Measurements from ENCODE around the gene ARL4D. TPM values are rescaled to one million over a fixed set of nuclear protein-coding genes. Genes with fewer than 3 reads are reported as not detected.
A peak's percentile ranks its signal among the peaks of the same experiment; 100 is the strongest.

The ARL4D gene
- 1 to 10 TPM; 2.2 to 3.4 TPM for total RNA-seq

- H3K27me3 Mint-ChIP-seq = no peaks in the 10 kb centered on the region
- DNase-seq = peak; percentile 90
- intact Hi-C loops (cut with micrococcal nuclease) = no loop called here
- peak within 1 kb of the TSS; percentile 89 for H3K4me3 Mint-ChIP-seq
- H3K9me3 Mint-ChIP-seq = no peaks in the 10 kb centered on the region
- H3K36me3 Mint-ChIP-seq (ENCODE audit: low read depth) = no peaks in the 10 kb centered on the region
- no peak for TF ChIP-seq CTCF (IDR thresholded peaks at IDR 0.05)
- ChIA-PET POLR2A (interaction anchor here (0.5 to 2.3 kb wide), 10 partner anchors 8 to 84 kb away, joined by 3 to 17 read pairs (median 4); no protein-coding TSS in a partner anchor), CTCF (interaction anchor here (1.1 to 10.5 kb wide), 7 partner anchors 10 to 86 kb away, joined by 3 to 338 read pairs (median 5); partner anchors contain the start of gene DHX8)
- H3K4me1 Mint-ChIP-seq (ENCODE audit: low read depth) = peaks cover 23% of the 10 kb centered on the region
- peak within 1 kb of the TSS; percentile 87 for H3K27ac Mint-ChIP-seq
- ATAC-seq = peak; percentile 92
Observed at GRCh38 chr17:43398724-43399595, at the start of gene ARL4D. ARL4D (plus strand) TSS chr17:43398993; CDS start chr17:43399733, 740 bp downstream.

GRCh38 chr17:43349142-43349541 is 49.7 kb upstream of the ARL4D start:
- ATAC-seq (no peak), DNase-seq (no peak)
- POLR2A ChIA-PET = interaction anchor here (1.2 to 6.9 kb wide), 2 partner anchors 12 to 20 kb away, joined by 3 to 55 read pairs; no protein-coding TSS in a partner anchor
- Mint-ChIP-seq H3K4me3 (no peak overlapping the region), H3K27ac (no peak overlapping the region), H3K4me1 (ENCODE audit: low read depth) (peaks cover 9% of the 10 kb centered on the region), H3K9me3 (peaks cover 32% of the 10 kb centered on the region), H3K27me3 (peaks cover 4% of the 10 kb centered on the region), H3K36me3 (ENCODE audit: low read depth) (peaks cover 27% of the 10 kb centered on the region)
- CTCF ChIA-PET = no interaction called here
- intact Hi-C loops (cut with micrococcal nuclease) = no loop called here
- TF ChIP-seq CTCF (IDR thresholded peaks at IDR 0.05) = no peak

GRCh38 chr17:43350888-43351361 is 47.9 kb upstream of the ARL4D start:
- DNase-seq = no peak
- intact Hi-C loops (cut with micrococcal nuclease) = no loop called here
- Mint-ChIP-seq H3K27ac (no peak overlapping the region), H3K4me3 (no peak overlapping the region), H3K36me3 (ENCODE audit: low read depth) (peaks cover 27% of the 10 kb centered on the region), H3K4me1 (ENCODE audit: low read depth) (peaks cover 9% of the 10 kb centered on the region), H3K9me3 (peaks cover 32% of the 10 kb centered on the region), H3K27me3 (no peaks in the 10 kb centered on the region)
- no peak for TF ChIP-seq CTCF (IDR thresholded peaks at IDR 0.05)
- POLR2A ChIA-PET = interaction anchor here (0.6 to 6.9 kb wide), 4 partner anchors 9 to 36 kb away, joined by 3 to 55 read pairs (median 19); no protein-coding TSS in a partner anchor
- no peak for ATAC-seq
- CTCF ChIA-PET = no interaction called here

GRCh38 chr17:43351691-43352090 is 47.1 kb upstream of the ARL4D start:
- DNase-seq (no peak), ATAC-seq (peak; percentile 82)
- H3K4me3 Mint-ChIP-seq = no peak overlapping the region
- no peak overlapping the region for H3K27ac Mint-ChIP-seq
- intact Hi-C loops (cut with micrococcal nuclease) = no loop called here
- no peaks in the 10 kb centered on the region for H3K27me3 Mint-ChIP-seq
- H3K4me1 Mint-ChIP-seq (ENCODE audit: low read depth) = peaks cover 9% of the 10 kb centered on the region
- no peak for TF ChIP-seq CTCF (IDR thresholded peaks at IDR 0.05)
- peaks cover 31% of the 10 kb centered on the region for H3K9me3 Mint-ChIP-seq
- CTCF ChIA-PET = interaction anchor here (1.0 kb wide), 1 partner anchor 17 kb away, joined by 3 read pairs; no protein-coding TSS in a partner anchor
- H3K36me3 Mint-ChIP-seq (ENCODE audit: low read depth) = peaks cover 27% of the 10 kb centered on the region
- POLR2A ChIA-PET = interaction anchor here (4.5 to 6.9 kb wide), 2 partner anchors 9 to 17 kb away, joined by 30 to 55 read pairs; no protein-coding TSS in a partner anchor

Measured in activated CD8-positive, alpha-beta T cell treated with anti-CD3 and anti-CD28 coated beads for 36 hours (primary cell).